GM12872 (cell line): ENCODE measurements around the gene AANAT.

ENCODE experiments used
- CTCF ChIP-seq: IDR thresholded peaks from 3 replicates; pipeline ENCODE4 v1.5.1; 2011; ENCODE audit warnings: low read depth, mild to moderate bottlenecking, low read length, moderate library complexity; ENCODE audit not compliant: insufficient read depth

AANAT gene

GRCh38 chr17:76442341-76443338 lies 24.8 kb upstream of the AANAT start:
- TF ChIP-seq CTCF, result no peak

DNA sequence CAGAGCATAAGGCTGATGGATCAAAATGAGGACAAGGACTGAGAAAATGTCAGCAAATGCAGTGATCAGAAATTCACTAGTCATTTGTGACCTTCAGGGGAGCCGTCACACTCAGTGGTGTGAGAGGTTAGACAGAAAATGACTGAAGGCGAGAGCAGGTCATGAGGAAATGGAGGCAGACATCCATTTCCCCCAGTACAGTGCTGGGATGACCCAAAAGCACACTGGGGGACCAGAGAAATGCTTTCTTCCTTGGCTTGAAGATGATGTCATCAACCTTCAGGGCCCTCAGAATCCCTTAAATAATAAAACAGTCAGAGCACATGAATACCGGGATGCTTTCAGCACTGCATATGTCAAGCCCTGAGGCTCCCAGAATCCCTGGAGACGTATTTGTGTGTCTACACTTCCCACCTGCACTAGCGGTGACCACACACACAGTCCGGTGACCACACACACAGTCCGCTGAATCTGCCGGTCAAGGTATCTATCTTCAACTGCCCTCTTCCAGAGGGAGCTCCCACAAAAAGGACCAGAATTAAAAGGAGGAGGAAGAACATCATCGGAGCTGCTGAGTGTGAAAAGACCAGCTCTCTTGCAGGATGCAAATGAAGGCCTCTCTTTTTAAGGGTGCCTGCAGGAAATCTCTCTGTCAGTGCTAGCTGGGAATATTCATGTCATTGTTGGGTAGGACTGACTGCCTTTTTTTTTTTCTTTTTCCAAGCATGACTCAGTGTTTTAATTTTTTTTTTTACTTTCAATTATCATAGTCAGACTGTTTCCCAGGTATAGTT lies 22.7 kb upstream of the AANAT start:
- TF ChIP-seq CTCF, result no peak

DNA sequence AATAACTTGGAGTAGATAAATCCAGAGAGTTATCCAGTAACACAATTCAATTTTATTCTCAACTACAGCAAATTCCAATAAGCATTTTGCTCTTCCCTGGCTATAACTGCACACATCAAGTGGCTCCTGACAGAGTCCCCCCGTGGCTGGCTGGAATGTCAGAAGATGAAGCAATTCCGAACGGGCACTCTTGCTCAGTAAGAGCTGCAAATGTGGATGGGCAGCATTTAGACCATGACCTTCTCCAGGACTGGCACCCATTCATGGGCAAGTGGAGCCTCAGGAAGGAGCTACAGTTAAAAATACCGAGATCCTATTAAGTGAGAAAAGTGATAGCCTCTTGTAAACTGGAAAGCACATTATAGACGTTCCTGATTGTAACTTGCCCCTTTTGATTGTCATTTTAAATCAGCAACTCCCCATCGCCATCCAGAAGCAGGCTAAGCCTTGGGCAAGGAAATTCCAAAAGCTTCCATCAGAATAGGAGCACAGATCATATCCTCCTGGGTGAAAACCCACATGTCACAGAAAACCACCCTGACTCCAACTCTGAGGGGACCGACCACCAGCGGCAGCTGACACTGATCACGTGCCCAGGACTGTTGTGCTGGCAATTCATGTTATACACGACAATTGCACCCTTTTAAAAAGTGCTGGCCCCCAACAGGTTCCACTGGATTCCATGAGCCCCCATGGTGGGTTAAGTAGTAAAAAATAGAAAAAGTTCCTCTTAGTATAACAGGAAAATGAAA lies 21.5 kb upstream of the AANAT start:
- no peak for TF ChIP-seq CTCF

GRCh38 chr17:76446449-76447231 lies 20.8 kb upstream of the AANAT start:
- TF ChIP-seq CTCF, result no peak

DNA sequence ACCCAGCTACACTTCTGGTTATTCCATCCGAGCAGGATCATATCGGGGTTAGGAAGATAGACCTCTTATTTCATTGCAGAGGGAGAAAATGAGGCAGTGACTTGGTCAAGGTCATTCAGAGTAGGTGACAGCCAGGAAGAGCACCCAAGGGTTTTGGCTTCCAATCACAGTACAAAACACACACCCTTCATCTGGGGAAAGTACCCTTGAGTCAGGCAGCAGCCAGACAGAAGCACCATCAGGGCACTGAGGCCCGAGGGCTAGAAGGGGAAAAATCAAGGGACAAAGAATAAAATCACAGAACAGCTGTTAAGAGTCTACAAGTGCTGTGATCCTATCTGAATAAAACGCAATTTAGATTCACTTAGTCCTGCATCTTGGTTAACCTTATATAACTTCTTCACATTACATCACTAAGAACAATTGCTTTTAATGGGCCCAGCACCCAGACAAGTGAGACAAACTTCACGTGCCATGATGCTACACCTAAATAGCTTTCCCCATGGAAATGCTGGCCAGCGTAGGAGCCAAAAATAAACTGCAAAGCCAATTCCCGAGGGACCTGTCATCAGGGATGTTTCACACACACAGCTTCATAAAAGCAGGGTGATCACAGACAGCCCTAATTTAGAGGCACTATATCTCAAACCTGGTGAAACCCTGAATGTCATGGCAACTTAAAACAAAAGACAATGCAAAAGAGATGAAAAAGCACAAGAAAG lies 19.3 kb upstream of the AANAT start:
- no peak for TF ChIP-seq CTCF

GRCh38 chr17:76449126-76449525 lies 18.3 kb upstream of the AANAT start:
- TF ChIP-seq CTCF, result no peak
